ENCODE measurements around the gene STXBP3. TPM values are rescaled to one million over a fixed set of nuclear protein-coding genes. Genes with fewer than 3 reads are reported as not detected.

Gene STXBP3
- total RNA-seq, 1 experiment from 2014 or later: 30.3 TPM

- H3K4me1 Mint-ChIP-seq (ENCODE audit: low read depth, unreplicated experiment): no peaks in the 10 kb centered on the region
- H3K36me3 Mint-ChIP-seq (ENCODE audit: insufficient read depth, unreplicated experiment): no peaks in the 10 kb centered on the region
- H3K27ac Mint-ChIP-seq (ENCODE audit: unreplicated experiment): no peak overlapping the region
- no TSS peak for BruUV-seq (replicated peaks)
- no peak overlapping the region for H3K4me3 Mint-ChIP-seq (ENCODE audit: low read depth, unreplicated experiment)
- intact Hi-C loops (cut with micrococcal nuclease; ENCODE audit: unreplicated experiment): no loop called here
- TF ChIP-seq CTCF (IDR thresholded peaks at IDR 0.05; ENCODE audit: unreplicated experiment): no peak
- H3K27me3 Mint-ChIP-seq (ENCODE audit: unreplicated experiment): no peaks in the 10 kb centered on the region
- no peak for DNase-seq
- H3K9me3 Mint-ChIP-seq (ENCODE audit: low read depth, unreplicated experiment): no peaks in the 10 kb centered on the region
- CTCF ChIA-PET: no interaction called here
Measured at GRCh38 chr1:108767115-108767514, 20.6 kb downstream of the STXBP3 start.

DNA sequence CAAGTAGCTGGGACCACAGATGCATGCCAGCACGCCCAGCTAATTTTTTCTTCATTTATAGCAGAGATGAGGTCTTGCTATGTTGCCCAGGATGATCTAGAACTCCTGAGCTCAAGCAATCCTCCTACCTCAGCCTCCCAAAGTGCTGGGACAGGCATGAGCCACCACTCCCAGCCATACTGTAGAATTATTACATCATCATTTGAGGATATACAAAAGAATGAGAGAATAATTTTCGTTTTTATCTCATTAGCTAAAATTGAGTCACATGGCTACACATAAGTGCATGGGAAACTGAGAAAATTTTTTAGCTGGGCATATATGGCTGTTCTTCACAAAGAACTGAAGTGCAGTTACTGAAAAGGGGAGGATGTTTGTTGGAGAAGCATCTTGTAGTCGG lies 21.2 kb downstream of the STXBP3 start:
- BruUV-seq (replicated peaks): no TSS peak
- H3K4me1 Mint-ChIP-seq (ENCODE audit: low read depth, unreplicated experiment): no peaks in the 10 kb centered on the region
- no peaks in the 10 kb centered on the region for H3K27me3 Mint-ChIP-seq (ENCODE audit: unreplicated experiment)
- CTCF ChIA-PET: no interaction called here
- H3K4me3 Mint-ChIP-seq (ENCODE audit: low read depth, unreplicated experiment): no peak overlapping the region
- intact Hi-C loops (cut with micrococcal nuclease; ENCODE audit: unreplicated experiment): no loop called here
- H3K9me3 Mint-ChIP-seq (ENCODE audit: low read depth, unreplicated experiment): no peaks in the 10 kb centered on the region
- no peak overlapping the region for H3K27ac Mint-ChIP-seq (ENCODE audit: unreplicated experiment)
- H3K36me3 Mint-ChIP-seq (ENCODE audit: insufficient read depth, unreplicated experiment): no peaks in the 10 kb centered on the region
- no peak for DNase-seq
- no peak for TF ChIP-seq CTCF (IDR thresholded peaks at IDR 0.05; ENCODE audit: unreplicated experiment)

- no peaks in the 10 kb centered on the region for H3K27me3 Mint-ChIP-seq (ENCODE audit: unreplicated experiment)
Measured at GRCh38 chr1:108777839-108778238, 31.4 kb downstream of the STXBP3 start.

GRCh38 chr1:108779455-108779854 lies 33.0 kb downstream of the STXBP3 start:
- no peak for DNase-seq
- CTCF ChIA-PET: no interaction called here
- Mint-ChIP-seq H3K9me3 (ENCODE audit: low read depth, unreplicated experiment) (peaks cover 1% of the 10 kb centered on the region), H3K27me3 (ENCODE audit: unreplicated experiment) (no peaks in the 10 kb centered on the region), H3K4me3 (ENCODE audit: low read depth, unreplicated experiment) (no peak overlapping the region), H3K4me1 (ENCODE audit: low read depth, unreplicated experiment) (no peaks in the 10 kb centered on the region), H3K36me3 (ENCODE audit: insufficient read depth, unreplicated experiment) (peaks cover 8% of the 10 kb centered on the region), H3K27ac (ENCODE audit: unreplicated experiment) (no peak overlapping the region)
- TF ChIP-seq CTCF (IDR thresholded peaks at IDR 0.05; ENCODE audit: unreplicated experiment): no peak
- no TSS peak for BruUV-seq (replicated peaks)
- intact Hi-C loops (cut with micrococcal nuclease; ENCODE audit: unreplicated experiment): no loop called here

More at GRCh38 chr1:108777839-108778238, 31.4 kb downstream of the STXBP3 start:
- Mint-ChIP-seq H3K27ac (ENCODE audit: unreplicated experiment) (no peak overlapping the region), H3K36me3 (ENCODE audit: insufficient read depth, unreplicated experiment) (peaks cover 9% of the 10 kb centered on the region), H3K4me1 (ENCODE audit: low read depth, unreplicated experiment) (no peaks in the 10 kb centered on the region), H3K9me3 (ENCODE audit: low read depth, unreplicated experiment) (no peaks in the 10 kb centered on the region), H3K4me3 (ENCODE audit: low read depth, unreplicated experiment) (no peak overlapping the region)
- CTCF ChIA-PET: no interaction called here
- TF ChIP-seq CTCF (IDR thresholded peaks at IDR 0.05; ENCODE audit: unreplicated experiment): no peak
- no TSS peak for BruUV-seq (replicated peaks)
- no peak for DNase-seq
- intact Hi-C loops (cut with micrococcal nuclease; ENCODE audit: unreplicated experiment): no loop called here
